NCI-H1105 (cell line): ENCODE results near the gene RTEL1.
"Not testable (repeated sequence)": the region's sequence is repeated elsewhere in the genome, so short reads cannot be mapped to it uniquely, and the experiment has no call there.

ENCODE experiments used
- DNase-seq: peaks from one replicate; lab custom pipeline; 2025; lab: John Stamatoyannopoulos, UW

Gene RTEL1

GRCh38 chr20:63657937-63658748 is at the start of gene RTEL1:
TSS of gene RTEL1 (plus strand) at chr20:63658312. CDS start at chr20:63659403, 1,091 bp downstream.
- peak; percentile 84 for DNase-seq

- DNase-seq: no peak
Measured at GRCh38 chr20:63610581-63611435, 47.3 kb upstream of the RTEL1 start.

- no peak for DNase-seq
Measured at GRCh38 chr20:63611646-63612045, 46.5 kb upstream of the RTEL1 start.

GRCh38 chr20:63612276-63612931 is 45.7 kb upstream of the RTEL1 start:
- DNase-seq: no peak

GRCh38 chr20:63613863-63614594 is 44.1 kb upstream of the RTEL1 start:
- not testable (repeated sequence) for DNase-seq

GRCh38 chr20:63617092-63617875 is 40.8 kb upstream of the RTEL1 start:
- no peak for DNase-seq

GRCh38 chr20:63617876-63618265 is 40.2 kb upstream of the RTEL1 start:
- DNase-seq: no peak

- no peak for DNase-seq
Measured at GRCh38 chr20:63618291-63618980, 39.7 kb upstream of the RTEL1 start.

- no peak for DNase-seq
Measured at GRCh38 chr20:63619086-63619485, 39.0 kb upstream of the RTEL1 start.

GRCh38 chr20:63619505-63619904 is 38.6 kb upstream of the RTEL1 start:
- no peak for DNase-seq

GRCh38 chr20:63620991-63621390 is 37.1 kb upstream of the RTEL1 start:
- DNase-seq: no peak

GRCh38 chr20:63622096-63622495 is 36.0 kb upstream of the RTEL1 start:
- DNase-seq: no peak

- DNase-seq: no peak
Measured at GRCh38 chr20:63622732-63623131, 35.4 kb upstream of the RTEL1 start.

GRCh38 chr20:63624486-63624885 is 33.6 kb upstream of the RTEL1 start:
- DNase-seq: no peak

GRCh38 chr20:63625771-63626423 is 32.2 kb upstream of the RTEL1 start:
- DNase-seq: no peak

GRCh38 chr20:63626424-63627128 is 31.5 kb upstream of the RTEL1 start, which contains the start of gene GMEB2:
TSS of gene GMEB2 (minus strand) at chr20:63627101. CDS start at chr20:63619397, 7,704 bp downstream.
- peak; percentile 71 for DNase-seq

- peak; percentile 90 for DNase-seq
Measured at GRCh38 chr20:63627129-63627750, 30.9 kb upstream of the RTEL1 start.

- DNase-seq: no peak
Measured at GRCh38 chr20:63627751-63628245, 30.3 kb upstream of the RTEL1 start.
